GM19043 (cell line): ENCODE measurements around the gene HIVEP3.
"Not testable (repeated sequence)": the region's sequence is repeated elsewhere in the genome, so short reads cannot be mapped to it uniquely, and the experiment has no call there.

Experiments
- ATAC-seq: cut with Tn5 transposase; IDR thresholded peaks from one replicate; pipeline ENCODE4 v1.9.1; 2021; ENCODE audit warnings: low read depth; ENCODE audit not compliant: unreplicated experiment

The HIVEP3 gene

GRCh38 chr1:41580021-41580420 lies 338.7 kb downstream of the HIVEP3 start:
- no peak for ATAC-seq

DNA sequence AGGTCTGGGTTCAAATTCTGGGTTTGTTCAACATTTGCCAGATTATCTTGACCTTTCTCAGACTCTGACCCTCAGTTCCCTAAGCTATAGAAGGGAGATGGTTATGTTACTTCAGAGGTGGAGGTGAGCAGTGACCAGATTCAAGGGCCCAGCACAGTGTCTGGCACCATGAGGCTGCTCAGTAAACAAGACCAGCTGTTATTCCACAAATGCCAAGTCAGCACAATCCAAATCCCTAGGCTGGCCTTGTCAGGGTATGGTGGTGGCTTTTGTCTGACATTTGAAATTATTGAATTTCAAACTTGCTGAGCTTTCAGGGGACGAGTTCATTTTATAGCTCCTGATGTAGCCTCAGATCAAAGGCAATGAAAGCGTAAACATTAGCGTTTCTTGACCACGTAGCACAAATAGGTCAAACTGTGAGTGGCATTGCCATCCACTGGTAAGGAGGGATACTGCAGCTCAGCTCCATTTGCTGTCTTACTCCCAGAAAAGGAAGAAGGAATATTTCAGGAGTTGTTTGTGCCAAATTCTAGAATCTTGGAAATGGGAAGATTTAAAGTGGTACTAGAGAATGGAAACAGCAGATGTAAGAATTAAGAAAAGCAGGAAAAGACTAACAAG lies 339.9 kb downstream of the HIVEP3 start:
- ATAC-seq = no peak

- no peak for ATAC-seq
These were observed 342.1 kb downstream of the HIVEP3 start for GRCh38 chr1:41576620-41577019.

GRCh38 chr1:41576206-41576605 lies 342.5 kb downstream of the HIVEP3 start:
- ATAC-seq = no peak

GRCh38 chr1:41574842-41575241 lies 343.9 kb downstream of the HIVEP3 start:
- no peak for ATAC-seq

DNA sequence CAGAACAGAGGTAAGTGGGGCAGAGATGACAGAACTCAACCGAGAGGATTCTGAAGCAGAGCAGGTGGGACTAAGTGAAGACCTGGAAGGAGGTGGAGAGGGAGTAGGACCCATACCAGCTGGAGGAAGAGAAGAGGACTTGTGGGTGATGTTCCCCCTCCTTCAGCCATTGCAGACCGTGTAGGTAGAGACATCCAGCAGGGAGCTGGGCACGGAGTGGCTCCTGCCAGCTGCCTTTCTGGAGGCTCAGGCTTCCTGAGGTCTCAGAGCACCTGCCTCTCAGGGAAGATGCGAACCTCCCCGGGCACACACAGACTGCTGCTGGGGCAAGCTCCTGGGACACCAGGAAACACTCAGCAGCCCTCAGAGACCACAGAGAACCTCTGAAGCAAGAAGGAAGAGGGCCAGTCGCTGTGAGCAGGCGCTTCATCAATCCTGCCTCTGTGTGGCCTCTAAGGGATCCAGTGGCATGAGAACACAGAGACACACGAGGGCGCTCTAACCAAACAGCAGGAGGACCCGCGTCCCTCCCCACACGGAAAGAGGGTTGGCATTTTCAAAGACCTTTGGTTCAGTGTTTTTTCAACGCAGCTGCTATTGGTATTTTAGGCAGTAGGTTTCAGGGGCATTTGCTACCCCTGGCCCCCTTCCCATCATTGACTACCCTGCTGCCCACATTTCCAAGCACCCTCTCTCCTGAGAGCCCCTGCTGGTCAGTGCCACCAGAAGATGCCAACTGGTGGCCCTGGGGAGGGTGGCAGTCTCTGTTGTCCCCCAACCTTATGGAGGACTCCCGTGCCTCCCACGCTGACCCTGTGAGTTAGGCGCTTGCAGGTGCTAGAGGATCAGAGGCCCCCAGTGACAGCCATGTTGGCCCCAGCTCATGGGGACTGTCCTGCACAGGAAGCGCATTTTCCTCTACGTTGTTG lies 344.7 kb downstream of the HIVEP3 start:
- no peak for ATAC-seq

DNA sequence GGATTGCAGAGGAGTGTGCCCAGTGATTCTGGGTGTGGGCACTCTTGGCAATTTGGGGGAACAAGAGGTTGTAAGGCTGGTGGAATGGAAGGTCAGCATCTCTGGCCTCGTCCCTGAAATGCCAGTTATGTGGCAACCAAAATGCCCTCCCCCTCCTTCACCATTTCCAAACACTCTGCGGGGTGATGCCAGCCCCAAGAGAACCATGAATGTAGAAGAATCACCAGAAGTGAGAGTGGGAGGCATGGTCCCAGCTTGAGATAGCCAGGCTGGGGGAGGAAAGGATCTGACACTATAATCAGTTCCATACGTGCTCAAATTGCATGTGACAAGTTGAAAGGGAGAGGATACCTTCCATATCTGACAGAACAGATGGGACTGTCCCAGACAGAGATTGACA lies 345.5 kb downstream of the HIVEP3 start:
- no peak for ATAC-seq

DNA sequence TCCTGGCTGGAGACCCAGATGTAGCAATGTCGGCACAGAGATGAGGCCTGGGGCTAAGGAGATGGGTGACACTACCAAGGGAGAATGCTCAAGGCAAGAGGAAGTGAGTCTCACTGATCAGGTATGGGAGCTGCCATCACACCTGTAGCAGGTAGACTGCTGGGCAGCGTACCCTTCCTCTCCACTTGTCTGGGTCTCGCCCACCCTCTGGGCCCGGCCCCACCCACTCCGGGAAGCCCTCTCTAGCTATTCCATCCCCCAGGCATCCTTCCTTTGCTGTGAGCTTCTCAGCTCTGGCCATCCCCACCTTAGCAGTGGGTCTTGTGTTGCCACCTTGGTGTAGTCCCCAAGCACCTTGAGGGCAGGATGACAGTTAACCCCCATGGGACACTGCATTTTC lies 346.5 kb downstream of the HIVEP3 start:
- ATAC-seq = no peak

GRCh38 chr1:41571041-41571440 lies 347.7 kb downstream of the HIVEP3 start:
- ATAC-seq = no peak

DNA sequence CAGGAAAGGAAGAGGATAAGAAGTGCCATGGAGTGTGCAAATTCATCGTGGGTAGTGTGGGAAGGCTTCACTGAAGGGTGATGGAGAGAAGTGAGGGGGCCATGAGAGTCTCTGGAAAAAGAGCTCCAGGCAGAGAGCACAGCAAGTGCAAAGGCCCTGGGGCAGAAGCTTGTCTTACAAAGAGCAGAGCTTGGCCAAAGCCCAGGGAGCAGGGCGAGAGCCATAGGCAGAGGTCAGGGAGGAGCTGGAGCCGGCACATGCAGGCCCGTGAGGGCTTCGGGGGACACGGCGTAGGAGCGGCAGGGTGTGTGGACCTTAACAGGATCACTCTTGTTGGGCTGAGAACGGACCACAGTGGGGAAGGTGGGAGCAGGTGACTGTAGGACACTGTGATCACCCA lies 350.5 kb downstream of the HIVEP3 start:
- ATAC-seq = no peak

DNA sequence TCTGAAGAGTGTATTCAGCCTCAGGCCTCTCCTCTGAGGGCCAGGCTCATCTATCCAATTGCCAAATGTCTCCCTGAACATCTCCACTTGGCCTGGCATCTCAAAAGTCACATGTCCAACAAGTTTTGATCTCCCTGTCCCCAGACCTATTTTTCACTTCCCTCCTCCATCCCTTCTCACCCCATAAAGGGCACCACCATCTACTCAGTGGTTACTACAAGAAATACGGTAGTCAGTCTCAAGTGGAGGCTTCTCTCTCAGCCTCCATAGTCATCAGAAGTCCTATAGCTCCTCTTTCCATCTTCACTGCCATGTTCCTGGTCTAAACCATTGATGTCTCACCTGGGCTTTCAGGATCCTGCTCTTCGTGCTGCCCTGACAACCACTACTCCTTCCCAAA lies 351.8 kb downstream of the HIVEP3 start:
- no peak for ATAC-seq

GRCh38 chr1:41566274-41566885 lies 352.3 kb downstream of the HIVEP3 start:
- ATAC-seq = no peak

GRCh38 chr1:41564741-41565475 lies 353.8 kb downstream of the HIVEP3 start:
- ATAC-seq = no peak

DNA sequence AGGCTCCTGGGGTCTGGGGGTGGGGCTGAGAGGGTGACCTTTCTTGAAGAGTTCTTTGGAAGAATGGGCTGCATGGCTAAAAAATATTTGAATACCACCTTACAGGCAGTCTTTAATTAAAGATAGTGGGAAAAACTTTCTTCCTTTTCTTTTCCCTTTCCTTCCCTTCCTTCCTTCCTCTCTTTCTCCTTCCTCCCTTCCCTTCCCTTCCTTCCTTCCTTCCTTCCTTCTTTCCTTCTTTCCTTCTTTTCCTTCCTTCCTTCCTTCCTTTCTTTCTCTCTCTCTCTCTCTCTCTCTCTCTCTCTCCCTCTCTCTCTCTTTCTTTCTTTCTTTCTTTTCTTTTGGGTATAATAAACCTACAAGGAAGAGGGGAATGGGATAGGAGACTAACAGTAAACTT lies 356.4 kb downstream of the HIVEP3 start:
- no peak for ATAC-seq

GRCh38 chr1:41560931-41561330 lies 357.8 kb downstream of the HIVEP3 start:
- no peak for ATAC-seq

DNA sequence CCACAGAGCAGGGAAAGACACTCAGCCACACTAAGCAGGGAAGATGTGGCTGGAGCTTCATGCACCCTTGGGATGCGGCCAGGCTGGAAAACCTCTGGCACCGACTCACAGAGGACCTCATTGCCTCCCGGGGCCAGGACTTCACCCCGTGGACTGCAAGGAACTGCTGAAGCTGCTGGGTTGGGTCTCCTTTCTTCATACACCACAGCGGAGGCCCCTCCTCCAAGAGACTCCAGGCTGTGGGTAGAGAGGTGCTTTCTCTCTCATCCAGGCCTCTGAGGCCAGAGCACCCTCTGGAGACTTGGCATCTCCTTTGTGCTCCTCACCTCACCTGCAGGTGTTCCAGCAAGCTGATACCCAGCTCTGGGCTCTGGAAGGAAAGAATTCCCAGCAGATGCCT lies 358.2 kb downstream of the HIVEP3 start:
- no peak for ATAC-seq

GRCh38 chr1:41559331-41559730 lies 359.4 kb downstream of the HIVEP3 start:
- no peak for ATAC-seq

DNA sequence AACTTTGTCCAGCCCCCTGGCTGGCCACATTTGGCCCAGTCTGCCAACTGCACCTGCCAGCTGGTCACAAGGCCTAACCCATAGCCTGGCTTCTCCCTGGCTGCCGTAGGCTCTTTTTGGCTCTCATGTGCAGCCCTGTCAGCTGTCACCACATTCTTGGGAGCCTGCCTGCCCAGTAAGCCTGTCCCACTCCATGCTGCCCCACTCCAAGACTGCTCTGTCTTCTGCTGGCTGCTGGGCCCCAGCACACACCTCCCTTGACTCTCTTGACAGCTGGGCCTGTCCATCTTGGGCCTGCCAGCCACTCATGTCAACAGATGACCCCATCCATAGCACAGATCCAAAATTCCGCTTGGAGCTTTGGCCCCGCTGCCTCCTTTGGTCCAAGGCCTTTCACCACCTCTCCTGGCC lies 360.0 kb downstream of the HIVEP3 start:
- ATAC-seq = no peak

DNA sequence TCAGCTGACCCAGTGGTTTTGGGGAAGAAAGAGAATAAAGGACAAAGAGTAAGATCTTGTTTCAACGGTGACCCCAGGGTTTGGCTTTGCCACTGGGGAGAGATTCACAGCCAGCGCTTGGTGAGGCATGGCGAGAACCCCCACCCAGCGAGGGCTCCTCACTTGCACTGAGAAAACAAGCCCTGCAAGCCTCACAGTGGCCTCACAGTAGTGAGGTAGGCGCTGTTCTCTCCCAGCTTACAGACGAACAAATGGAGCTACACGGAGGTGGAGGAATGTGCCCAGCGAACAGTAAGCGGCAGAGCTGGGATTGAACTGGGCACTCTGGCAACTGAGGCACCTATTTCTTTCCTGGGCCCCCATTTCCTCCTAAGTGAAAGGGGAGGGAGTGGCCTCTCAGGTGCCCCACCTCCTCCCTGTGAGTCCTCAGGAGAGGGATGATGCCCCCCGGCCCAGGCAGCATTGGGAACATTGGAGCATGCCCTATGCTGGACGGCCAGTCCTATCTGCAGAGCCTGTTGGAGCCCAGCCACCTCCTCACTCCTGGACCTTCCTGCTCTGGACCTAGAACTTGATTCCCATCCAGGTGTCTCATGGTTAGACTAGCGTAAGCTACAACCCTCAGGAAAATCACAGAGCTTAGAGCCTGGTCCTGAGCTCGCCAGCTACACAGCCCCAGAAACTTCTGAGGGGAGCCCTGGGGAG lies 360.8 kb downstream of the HIVEP3 start:
- ATAC-seq = no peak

GRCh38 chr1:41554746-41555145 lies 364.0 kb downstream of the HIVEP3 start:
- not testable (repeated sequence) for ATAC-seq
